OCI-LY3 (cell line): ENCODE results near the gene PHTF2.

ENCODE experiments used
- H2AFZ ChIP-seq: fragments of 200-600, 300-600 bp; shearing (Covaris generic); 2 replicates; pipeline ENCODE4 v1.6.0; 2014; ENCODE audit warnings: antibody characterized with exemption, low read depth, low read length
- H3K27ac ChIP-seq: fragments of 200-600, 300-600 bp; sonication (generic); 2 replicates; pipeline ENCODE4 v1.5.1; 2014; ENCODE audit warnings: mild to moderate bottlenecking, low read length, moderate library complexity, mixed read lengths
- H3K27me3 ChIP-seq: fragments of 200-600, 300-600 bp; sonication (generic); 2 replicates; pipeline ENCODE4 v1.6.1; 2014; ENCODE audit warnings: low read depth, low read length, mixed read lengths
- H3K36me3 ChIP-seq: fragments of 200-600, 300-600 bp; sonication (generic); replicated peaks from 2 replicates; pipeline ENCODE3; 2014; ENCODE audit warnings: low read depth, low read length, mixed read lengths
- H3K4me1 ChIP-seq: fragments of 300-600, 200-600 bp; sonication (generic); 2 replicates; pipeline ENCODE4 v1.6.1; 2014; ENCODE audit warnings: low read length, mixed read lengths
- H3K4me2 ChIP-seq: fragments of 200-600, 300-600 bp; sonication (generic); 2 replicates; pipeline ENCODE4 v1.6.1; 2014; ENCODE audit warnings: low read length, mixed read lengths
- H3K4me3 ChIP-seq: fragments of 300-600, 200-600 bp; sonication (generic); 2 replicates; pipeline ENCODE4 v1.5.1; 2014; ENCODE audit warnings: antibody characterized with exemption, mild to moderate bottlenecking, low read length, moderate library complexity
- H3K79me2 ChIP-seq: fragments of 300-600, 200-600 bp; shearing (Covaris generic); 2 replicates; pipeline ENCODE4 v1.6.1; 2014; ENCODE audit warnings: mild to moderate bottlenecking, low read length, mixed read lengths
- H3K9ac ChIP-seq: fragments of 300-600, 200-600 bp; shearing (Covaris generic); 2 replicates; pipeline ENCODE4 v1.6.0; 2014; ENCODE audit warnings: mild to moderate bottlenecking, low read length, moderate library complexity
- H3K9me3 ChIP-seq: fragments of 200-600, 300-600 bp; shearing (Covaris generic); 2 replicates; pipeline ENCODE4 v1.6.1; 2014; ENCODE audit warnings: low read length, mixed read lengths; ENCODE audit not compliant: insufficient read depth
- H4K20me1 ChIP-seq: fragments of 200-600, 300-600 bp; sonication (generic); 2 replicates; pipeline ENCODE4 v1.6.1; 2016; ENCODE audit warnings: low read length, mixed read lengths; ENCODE audit not compliant: insufficient read depth
- EZH2phosphoT487 ChIP-seq: fragments of 200-600 bp; shearing (Covaris generic); IDR thresholded peaks from 2 replicates; pipeline ENCODE4 v1.6.1; 2018; ENCODE audit warnings: antibody characterized with exemption, mixed run types, low read depth
- TF ChIP-seq, protein P1 (sequence below): fragments of 200-600, 300-600 bp; sonication (generic); IDR thresholded peaks from 2 replicates; pipeline ENCODE4 v1.5.1; 2014; ENCODE audit warnings: antibody characterized with exemption, low read length, low read depth

PHTF2 gene

DNA sequence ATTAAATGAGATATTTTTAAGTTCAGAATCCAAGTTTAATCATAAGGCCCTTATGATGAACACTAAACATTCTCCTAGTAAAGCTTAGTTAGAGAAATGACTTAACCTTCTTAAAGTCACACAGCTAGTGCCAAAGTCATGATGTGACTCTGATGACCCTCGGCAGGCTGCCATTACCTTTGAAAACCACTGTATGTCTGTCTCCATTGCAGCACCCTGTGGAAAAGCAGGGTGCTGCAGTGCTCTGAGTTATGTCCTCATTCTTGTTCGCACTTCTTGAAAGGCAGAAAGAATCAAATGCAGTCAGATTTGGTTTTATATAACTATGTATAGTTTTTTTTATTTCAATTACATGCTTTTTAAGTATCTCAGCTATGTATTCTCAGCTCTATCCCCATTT is 105.0 kb downstream of the PHTF2 start:
- no peak overlapping the region for H3K27ac ChIP-seq
- H3K4me1 ChIP-seq: peaks cover 32% of the 10 kb centered on the region
- peak overlapping the region; percentile 36; the same call in 1 of the 2 replicates for H3K4me2 ChIP-seq
- no peak overlapping the region for H2AFZ ChIP-seq
- H3K36me3 ChIP-seq: peaks cover 3% of the 10 kb centered on the region
- no peaks in the 10 kb centered on the region for H3K9me3 ChIP-seq
- H4K20me1 ChIP-seq: no peaks in the 10 kb centered on the region
- TF ChIP-seq EZH2phosphoT487: no peak
- TF ChIP-seq, protein P1, sequence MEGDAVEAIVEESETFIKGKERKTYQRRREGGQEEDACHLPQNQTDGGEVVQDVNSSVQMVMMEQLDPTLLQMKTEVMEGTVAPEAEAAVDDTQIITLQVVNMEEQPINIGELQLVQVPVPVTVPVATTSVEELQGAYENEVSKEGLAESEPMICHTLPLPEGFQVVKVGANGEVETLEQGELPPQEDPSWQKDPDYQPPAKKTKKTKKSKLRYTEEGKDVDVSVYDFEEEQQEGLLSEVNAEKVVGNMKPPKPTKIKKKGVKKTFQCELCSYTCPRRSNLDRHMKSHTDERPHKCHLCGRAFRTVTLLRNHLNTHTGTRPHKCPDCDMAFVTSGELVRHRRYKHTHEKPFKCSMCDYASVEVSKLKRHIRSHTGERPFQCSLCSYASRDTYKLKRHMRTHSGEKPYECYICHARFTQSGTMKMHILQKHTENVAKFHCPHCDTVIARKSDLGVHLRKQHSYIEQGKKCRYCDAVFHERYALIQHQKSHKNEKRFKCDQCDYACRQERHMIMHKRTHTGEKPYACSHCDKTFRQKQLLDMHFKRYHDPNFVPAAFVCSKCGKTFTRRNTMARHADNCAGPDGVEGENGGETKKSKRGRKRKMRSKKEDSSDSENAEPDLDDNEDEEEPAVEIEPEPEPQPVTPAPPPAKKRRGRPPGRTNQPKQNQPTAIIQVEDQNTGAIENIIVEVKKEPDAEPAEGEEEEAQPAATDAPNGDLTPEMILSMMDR: peak; percentile 59
- no peaks in the 10 kb centered on the region for H3K79me2 ChIP-seq
- H3K4me3 ChIP-seq: no peak overlapping the region
- H3K9ac ChIP-seq: no peak overlapping the region
- H3K27me3 ChIP-seq: no peaks in the 10 kb centered on the region

DNA sequence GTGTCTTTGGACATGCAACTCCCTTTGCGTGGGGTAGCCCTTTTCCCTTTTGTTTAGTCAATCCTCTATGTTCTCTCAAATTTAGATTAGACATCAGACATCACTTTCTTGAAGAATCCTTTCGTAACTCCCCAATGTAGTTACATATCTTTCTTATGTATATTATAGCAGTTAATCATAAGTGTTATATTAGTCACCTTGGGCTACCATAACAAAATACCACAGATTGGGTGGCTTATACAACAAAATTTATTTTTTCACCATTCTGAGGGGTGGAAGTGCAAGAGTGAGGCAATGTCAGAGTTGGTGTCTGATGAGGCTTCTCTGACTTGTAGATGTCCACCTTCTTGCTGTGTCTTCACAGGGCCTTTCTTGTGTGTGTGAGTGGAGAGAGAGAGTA is 105.7 kb downstream of the PHTF2 start:
- Histone ChIP-seq H3K4me2 (no peak overlapping the region), H3K27me3 (no peaks in the 10 kb centered on the region), H3K79me2 (no peaks in the 10 kb centered on the region), H4K20me1 (no peaks in the 10 kb centered on the region), H3K36me3 (peaks cover 3% of the 10 kb centered on the region), H3K27ac (no peak overlapping the region), H2AFZ (no peak overlapping the region), H3K4me3 (no peak overlapping the region), H3K9me3 (no peaks in the 10 kb centered on the region), H3K4me1 (peaks cover 32% of the 10 kb centered on the region), H3K9ac (no peak overlapping the region)
- no peak for TF ChIP-seq EZH2phosphoT487
- TF ChIP-seq, protein P1: no peak

DNA sequence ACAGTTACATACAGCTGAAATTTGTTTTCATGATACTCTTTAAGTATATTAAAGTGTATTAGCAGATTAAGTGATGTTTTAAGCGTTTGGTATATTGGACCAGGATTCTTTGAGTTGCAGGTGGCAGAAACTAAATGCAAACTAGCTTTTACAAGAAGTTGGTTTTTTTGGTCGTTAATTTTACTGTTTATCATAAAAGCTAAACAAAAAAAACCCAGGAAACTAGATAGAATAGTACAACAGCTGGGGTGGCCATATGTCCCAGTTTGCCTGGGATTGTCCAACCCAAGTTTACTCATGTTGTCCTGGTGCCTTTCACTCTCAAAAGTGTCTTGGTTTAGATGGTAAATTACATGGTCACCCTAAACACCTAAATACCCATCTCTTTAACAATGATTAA is 108.7 kb downstream of the PHTF2 start:
- peak overlapping the region; percentile 90 for H3K27ac ChIP-seq
- peak overlapping the region; percentile 70 for H3K4me2 ChIP-seq
- no peak overlapping the region for H2AFZ ChIP-seq
- H3K27me3 ChIP-seq: no peaks in the 10 kb centered on the region
- TF ChIP-seq, protein P1: no peak
- no peak for TF ChIP-seq EZH2phosphoT487
- peaks cover 3% of the 10 kb centered on the region for H3K36me3 ChIP-seq
- no peaks in the 10 kb centered on the region for H3K9me3 ChIP-seq
- H3K4me3 ChIP-seq: peak overlapping the region; percentile 64
- H3K9ac ChIP-seq: no peak overlapping the region
- peaks cover 32% of the 10 kb centered on the region for H3K4me1 ChIP-seq
- no peaks in the 10 kb centered on the region for H3K79me2 ChIP-seq
- H4K20me1 ChIP-seq: no peaks in the 10 kb centered on the region

DNA sequence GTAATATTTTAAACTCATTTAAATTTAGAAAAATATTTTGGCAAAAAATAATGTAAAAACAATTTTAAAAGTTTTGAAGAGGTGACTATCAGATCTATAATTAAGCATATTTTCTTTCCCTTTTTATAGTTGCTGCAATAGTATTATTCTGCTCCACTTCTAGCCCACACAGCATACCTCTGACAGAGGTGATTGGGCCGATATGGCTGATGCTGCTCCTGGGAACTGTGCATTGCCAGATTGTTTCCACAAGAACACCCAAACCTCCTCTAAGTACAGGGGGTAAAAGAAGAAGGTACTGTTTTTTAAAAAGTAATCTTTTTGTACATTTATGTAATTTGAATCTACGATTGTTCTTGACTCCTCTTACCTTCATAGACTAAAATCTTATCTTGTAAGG is 110.1 kb downstream of the PHTF2 start:
- H3K36me3 ChIP-seq: peaks cover 3% of the 10 kb centered on the region
- H3K4me3 ChIP-seq: no peak overlapping the region
- H3K4me2 ChIP-seq: no peak overlapping the region

More for the DNA sequence above, 110.1 kb downstream of the PHTF2 start:
- Histone ChIP-seq H3K9ac (no peak overlapping the region), H3K79me2 (no peaks in the 10 kb centered on the region), H3K4me1 (peaks cover 27% of the 10 kb centered on the region), H3K9me3 (no peaks in the 10 kb centered on the region), H2AFZ (no peak overlapping the region), H4K20me1 (no peaks in the 10 kb centered on the region), H3K27me3 (no peaks in the 10 kb centered on the region), H3K27ac (no peak overlapping the region)
- no peak for TF ChIP-seq EZH2phosphoT487
- TF ChIP-seq, protein P1: no peak
